HG02571 (cell line): ENCODE data around the gene SRCIN1.

Experiments
- ATAC-seq: cut with Tn5 transposase; IDR thresholded peaks from one replicate; pipeline ENCODE4 v1.9.1; 2021; ENCODE audit warnings: mild to moderate bottlenecking, moderate library complexity; ENCODE audit not compliant: unreplicated experiment

The SRCIN1 gene

DNA sequence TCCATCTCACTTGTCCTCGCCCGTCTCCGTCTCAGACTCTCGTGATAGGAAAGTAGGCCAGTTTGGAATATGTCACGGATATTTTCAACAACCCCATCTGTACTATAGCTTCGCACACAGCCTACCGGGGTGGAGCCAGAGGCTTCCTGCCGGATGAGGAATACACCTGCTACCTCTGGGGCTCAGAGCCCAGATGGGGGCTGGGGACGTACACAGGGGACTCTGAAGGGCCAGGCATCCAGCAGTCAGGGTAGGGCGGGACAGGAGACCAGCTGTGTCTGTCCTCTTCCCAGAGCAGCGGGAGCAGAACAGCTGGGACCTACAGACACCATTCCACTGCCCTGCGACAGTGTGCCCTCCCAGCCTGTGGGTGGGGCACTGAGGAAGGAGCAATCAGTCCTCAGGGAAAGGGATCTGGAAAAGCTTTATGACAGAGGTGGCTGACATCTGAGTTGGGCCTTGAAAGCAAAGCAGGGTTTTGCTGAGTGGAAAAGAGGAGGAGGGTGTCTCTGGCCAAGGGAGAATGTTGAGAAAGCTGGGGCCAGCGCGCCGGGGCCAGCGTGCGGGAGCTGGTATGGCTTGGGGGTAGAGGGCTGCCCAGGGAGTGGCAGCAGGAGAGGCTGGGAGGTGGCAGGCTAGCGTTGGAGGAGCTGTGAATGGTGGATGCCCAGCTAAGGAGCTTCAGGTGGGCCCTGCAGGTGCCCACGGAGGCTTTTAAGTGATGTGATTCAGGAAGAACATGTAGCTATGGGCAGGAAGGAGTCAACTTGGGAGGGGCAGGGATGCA lies 11.5 kb upstream of the SRCIN1 start:
- no peak for ATAC-seq

DNA sequence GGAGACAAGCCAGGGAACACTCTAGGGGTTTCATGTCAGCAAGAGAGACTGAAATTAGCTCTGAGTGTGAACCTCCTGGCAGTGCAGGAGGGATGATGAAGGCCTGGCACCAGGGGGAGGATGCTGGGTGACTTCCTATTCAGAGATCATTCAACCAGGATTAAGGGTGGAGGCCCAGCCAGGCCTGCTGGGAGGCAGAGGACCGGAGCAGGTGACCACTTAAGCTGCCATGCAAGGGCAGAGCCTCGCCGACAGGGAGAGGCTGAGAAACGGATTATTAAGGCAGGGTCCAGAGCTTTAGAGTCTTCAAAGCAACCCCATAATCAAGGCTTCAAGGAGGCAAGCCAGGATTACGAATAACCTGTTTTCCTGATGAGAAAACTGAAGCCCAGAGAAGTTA lies 10.6 kb upstream of the SRCIN1 start:
- ATAC-seq = no peak

DNA sequence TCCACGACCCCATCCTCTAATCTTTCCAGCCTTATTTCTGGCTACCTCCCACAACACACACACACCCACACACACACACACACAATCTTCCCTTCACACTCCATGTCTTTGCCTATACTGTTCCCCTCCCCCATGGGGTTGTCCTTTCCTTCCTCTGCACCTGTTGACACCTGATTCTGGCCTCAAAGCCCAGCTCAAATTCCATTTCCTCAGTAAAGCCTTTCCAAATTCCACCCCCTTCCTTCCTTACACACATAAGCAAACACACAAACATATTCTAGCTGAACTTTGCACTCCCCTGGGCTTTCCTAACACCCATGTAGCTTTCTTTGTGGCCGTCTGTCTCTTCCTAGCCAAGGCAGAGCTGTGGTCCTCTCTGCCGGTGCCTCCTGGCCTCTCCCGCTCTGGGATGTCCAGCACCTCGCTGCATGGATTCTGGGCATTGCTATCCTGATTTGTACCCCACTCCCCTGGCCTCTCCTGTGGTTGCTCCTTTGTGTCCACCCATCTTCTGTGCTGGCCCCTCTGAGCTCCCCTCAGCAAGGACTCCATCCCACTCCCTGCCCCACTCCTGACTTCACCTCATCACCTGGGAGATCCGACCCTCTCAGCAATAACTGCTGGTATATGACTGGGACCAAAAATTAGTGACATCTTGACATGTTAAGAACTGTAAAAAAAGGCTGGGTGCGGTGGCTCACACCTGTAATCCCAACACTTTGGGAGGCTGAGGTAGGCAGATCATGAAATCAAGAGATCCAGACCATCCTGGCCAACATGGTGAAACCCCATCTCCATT lies 8.4 kb upstream of the SRCIN1 start:
- ATAC-seq = no peak

DNA sequence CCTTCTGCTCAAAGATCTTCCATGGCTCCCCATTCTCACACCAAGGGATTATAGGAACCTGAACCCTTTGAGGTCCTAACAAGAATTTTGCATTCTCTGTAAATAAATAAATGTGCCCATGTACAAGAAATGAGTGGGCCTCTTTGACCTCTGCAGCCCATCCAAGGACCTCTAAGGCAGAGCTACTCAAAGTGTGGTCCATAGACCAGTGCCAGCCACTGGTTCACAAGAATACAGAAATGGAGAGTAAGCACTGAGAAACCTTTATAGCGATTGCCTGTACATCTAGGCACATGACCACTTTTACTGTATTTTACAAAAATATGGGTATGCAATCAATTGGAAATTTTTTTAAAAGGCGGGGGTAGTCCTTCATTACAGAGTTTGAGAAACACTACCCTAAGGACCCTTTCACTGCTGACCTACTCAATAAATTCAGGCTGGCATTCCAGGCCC lies 7.8 kb upstream of the SRCIN1 start:
- ATAC-seq = no peak

DNA sequence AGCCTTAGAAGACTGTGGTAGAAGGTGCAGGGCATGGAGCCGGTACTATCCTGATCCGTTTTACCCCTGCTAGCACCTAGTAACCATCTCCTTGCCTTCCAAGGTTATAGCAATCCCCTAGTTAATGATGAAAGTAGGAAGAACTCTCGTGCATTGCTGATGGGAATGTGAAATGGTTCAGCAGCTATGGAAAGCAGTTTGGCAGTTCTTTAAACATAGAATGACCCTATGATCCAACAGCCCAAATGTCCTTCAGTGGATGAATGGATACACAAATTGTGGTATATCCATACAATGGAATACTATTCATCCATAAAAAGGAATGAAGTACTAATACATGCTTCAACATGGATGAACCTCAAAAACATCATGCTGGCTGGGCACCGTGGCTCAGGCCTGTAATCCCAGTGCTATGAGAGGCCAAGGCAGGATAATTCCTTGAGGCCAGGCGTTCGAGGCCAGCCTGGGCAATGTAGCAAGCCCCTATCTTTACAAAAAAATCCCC lies 6.2 kb upstream of the SRCIN1 start:
- no peak for ATAC-seq

DNA sequence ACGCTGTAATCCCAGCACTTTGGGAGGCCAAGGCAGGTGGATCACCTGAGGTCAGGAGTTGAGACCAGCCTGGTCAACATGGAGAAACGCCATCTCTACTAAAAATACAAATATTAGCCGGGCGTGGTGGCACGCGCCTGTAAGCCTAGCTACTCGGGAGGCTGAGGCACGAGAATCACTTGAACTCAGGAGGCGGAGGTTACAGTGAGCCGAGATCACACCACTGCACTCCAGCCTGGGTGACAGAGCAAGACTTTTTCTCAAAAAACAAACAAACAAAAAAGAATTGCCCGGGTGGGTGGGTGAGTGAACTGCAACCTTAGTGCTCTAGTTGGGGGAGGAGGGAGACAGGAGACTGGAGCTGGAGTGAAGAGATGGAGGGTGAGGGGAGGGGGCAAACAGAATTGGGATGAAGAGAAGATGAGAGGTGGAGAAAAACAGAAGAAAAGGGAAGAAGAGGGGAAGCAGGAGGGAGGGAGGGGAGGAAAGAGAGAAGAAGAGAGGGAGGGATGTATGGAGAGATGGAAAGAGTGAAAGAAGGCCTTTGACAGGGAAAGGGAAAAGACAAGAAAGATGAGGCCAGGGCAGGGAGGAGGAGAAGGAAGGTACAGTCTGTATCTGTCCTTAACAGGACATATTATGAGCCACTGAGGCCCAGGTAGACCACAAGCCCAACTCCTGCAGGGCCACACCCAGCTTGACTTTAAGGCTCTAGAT lies 5.5 kb upstream of the SRCIN1 start:
- no peak for ATAC-seq

DNA sequence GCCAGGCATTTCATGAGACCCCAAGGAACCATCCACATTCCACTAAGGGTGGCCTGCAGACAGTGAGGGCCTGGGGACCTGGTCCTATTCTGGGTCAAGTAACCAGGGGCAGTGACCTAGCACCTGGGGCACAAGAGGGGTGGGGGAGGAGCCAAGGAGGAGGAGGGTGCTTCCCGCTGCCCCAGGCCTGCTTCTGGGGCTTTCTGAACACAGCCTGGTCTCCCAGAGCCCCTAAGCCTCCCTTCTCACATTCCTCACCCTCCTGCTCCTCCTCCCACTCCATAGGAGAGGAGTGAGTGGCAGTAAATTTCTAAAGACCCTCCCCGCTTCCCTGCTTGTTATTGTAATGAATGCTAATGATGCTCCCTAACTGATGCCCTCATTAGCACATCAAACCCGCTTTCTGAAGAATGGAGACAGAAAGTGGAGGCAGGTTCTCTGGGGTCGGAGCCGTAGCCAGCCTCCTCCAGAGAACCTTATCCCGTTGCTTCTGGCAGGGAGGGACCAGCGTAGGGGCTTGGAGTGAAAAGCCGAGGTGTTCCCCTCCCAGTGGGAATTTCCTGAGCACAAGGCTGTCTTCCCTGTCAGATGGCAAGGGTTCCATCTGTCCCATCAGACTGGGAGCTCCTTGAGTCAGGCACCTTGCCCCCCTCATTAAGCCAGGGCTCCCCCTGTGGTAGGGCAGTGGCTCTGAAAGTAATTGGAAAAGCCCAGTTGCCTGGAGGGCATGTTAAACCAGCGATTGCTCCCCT lies 3.7 kb upstream of the SRCIN1 start:
- ATAC-seq = no peak

DNA sequence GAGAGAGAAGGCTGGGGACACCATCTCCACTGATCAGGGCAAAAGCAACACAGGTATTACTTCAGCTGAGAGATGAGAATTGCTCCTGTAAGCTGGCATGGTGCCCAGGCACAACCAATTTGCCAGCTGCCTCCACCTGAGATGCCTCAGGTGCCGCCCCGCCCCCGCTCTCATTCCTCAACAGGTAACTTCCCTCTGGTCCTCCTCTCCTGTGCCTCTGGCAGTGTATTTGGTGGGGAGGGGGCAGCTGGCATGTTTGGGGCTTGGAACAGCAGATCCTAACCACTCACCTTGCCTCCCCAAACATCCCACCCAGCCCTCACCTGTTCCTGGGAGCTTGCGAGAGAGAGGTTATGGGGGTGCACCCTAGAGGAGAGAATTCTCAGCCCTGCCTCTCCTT lies 2.9 kb upstream of the SRCIN1 start:
- no peak for ATAC-seq

DNA sequence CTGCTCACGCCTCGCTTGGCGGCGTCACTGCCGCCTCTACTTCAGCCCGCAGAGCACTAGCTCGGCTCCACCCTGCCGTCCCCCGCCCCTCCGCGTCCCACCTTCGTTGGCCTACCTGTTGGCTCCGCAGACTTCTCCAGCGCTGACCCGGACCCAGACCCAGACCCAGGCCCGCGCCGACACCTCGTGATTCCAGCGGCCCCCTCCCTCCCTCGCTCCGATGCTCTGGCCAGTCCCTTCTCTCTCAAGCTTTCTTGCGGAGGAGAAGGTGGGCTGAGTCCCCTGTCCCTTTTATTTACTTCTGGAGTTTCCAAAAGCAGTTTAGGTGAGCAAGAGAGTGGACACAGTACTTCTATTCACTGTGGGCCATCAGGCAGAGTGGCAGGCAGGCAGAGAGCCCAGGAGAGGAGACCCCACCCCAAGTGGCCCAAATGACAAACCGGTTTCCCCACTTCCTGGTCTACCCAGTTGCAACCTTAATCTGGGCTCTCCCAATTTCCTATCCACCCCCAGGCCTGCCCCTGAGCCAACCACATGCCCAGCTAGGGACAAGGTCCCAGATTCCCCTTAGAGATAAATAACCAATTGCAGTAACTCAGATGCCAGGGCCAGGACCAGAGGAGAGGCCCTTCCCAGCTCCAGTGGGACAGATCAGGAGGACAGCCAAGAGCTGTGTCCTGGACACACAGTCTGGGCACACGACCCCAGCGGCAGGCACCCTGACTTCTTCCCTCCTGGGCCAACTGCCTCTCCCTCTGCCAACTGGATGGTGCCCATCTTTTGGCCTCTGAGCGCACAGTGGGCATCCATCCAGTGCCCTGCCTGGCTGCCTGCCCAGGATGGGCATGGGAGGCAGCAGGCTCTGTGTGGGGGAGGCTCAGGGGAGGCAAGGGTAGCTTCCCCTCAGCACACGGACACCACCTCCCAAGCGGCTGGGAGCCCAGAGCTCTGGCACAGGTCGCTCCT lies 1.2 kb upstream of the SRCIN1 start:
- no peak for ATAC-seq

DNA sequence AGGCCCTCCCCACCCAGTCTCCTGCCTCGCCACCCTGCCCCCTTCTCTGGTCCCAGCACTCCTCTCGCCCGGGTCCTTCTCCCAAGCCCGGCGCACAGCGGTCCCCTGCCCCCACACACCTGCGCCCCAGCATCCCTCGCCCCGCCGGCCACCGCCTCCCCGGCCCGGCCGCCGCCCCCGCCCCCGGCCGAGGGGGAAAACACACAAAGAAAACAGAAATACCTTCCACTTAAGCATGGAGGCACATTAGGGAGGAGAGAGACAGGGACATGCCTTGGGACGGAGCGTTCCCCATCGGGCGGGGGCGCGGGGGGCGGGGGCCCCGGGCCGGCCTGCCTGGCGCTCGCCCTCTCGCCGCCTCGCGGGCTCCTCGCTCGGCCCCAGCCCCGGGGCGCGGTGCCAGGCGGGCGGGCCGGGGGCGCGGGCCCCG lies 326 bp downstream of the SRCIN1 start:
- ATAC-seq = no peak

DNA sequence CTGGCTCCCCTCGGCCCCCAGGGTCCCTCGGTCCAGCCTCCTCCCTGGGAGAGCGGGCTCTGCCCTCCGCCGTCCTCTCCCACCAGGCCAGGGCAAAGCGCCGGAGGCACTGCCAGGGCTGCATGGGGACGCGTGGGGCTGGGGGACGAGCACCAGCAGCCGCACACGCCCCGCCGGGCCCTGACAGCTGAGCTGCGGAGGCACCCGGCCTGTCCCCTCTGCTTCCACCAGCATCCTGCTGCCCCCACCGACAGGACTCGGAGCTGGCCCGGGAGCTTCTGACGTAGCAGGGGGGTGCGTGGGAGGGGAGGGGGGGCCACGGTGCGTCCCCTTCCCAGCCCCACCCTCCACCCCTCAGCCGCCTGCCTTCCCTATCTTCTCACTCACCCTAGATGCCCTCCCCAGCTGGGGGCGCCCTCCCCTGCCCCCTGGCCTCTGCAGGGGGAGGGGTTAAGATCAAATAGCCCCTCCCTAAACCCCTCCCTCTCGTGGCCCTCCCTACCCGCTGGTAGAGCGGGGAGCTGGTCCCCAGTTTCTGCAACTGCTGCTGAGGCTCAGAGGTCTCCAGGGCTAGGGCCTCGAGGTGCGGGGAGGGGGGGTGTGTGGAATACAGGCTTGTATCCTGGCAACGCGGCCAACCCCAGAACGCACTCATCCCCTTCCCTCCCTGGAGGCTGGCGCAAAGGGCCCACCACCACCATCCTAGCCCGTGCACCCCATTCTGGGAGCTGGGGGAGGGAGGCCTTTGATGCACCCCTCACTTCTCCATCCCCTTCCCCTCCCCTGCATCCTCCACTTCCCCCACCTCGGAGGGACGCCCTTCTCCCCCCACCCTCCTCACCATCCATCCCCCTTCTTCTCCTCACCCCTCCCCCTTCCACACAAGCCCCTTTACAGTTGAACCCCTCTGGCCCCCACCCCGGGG lies 1.0 kb downstream of the SRCIN1 start:
- no peak for ATAC-seq

DNA sequence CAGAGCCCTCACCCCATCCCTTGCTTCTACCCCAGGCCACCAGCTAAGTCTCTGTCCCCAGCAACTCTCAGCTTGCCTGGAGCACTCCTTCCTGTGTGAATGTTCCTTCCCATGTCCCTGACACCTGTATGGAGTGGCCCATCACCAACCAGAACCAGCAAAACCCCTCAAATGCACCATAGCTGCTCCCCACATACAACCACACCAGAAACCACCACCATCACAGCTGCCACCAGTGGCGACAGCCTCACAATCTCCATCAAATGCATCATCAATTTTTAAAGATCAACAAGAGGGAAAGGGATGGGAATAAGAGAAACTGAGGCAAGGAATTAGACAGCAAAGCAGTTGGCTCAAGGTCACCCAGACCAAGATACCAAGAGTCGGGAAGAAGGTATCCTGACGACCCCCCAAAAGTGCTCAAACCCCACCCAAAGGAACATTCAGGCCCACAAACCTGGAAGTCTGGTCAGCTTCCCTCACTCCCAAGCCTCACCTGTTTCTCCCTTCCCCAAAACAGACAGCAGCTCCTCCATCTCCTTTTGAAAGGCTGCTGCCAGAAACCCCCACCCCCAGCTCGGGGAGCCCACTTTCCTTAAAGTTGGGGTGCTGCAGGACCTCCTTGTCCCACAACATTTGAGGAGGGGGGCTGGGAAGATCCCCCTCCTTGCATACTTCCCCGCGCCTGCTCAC lies 1.8 kb downstream of the SRCIN1 start:
- no peak for ATAC-seq

DNA sequence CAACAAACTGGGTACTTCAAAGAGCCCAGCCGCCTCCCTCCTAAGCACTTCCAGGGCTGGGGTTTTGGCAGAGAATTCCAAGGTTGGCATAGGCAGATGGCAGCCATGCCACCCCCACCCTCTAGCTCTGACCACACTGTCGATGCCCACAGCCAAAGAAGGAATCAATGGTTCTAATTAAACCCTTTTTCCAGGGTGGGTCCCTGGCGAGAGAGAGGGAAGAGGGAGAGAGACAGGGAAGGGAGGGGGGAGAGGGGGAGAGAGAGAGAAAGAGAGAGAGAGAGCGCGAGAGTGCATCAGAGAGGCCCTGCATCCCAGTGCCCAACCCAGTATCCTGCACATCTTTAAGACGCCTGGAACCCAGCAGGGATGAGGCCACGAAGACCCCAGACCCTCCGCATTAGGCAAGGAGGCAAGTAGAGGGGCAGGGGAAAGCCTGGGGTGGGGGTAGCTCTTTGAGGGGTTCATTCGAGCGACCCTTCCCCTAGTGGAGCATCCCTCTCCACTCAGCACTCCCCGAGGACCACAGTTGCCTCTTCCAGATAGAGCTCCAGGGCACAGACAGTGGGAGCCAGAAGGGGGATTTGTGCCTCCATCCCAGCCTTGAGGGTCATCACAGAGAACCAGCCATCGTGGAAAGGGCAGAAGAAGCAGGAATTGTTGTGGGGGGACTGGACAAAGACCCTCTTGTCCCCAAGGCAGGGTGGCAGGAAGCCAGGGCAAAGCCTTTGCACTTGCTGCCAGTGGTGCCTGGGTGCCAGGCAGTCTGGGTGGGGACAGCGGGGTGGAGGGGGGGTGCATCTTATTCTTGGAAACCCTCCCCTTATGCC lies 2.6 kb downstream of the SRCIN1 start:
- ATAC-seq = no peak

DNA sequence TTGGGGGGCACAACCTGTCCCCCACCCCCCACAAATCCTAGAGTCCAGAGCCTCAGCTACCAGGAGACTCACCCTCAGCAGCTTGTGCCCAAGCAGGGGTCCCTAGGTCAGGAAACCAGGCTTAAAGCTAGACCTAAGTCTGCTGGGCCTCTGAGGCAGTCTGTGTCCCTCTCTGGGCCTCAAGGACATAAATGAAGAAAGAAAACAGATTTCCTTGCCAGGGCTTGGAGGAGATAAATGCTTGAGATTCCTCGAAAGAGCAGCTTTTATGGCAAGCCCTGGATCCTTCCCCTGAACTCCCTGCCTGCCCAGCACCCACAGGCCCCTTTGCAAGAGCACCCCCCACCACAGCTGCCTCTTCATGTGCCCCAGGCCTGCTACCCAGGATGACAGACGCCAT lies 3.3 kb downstream of the SRCIN1 start:
- ATAC-seq = no peak

DNA sequence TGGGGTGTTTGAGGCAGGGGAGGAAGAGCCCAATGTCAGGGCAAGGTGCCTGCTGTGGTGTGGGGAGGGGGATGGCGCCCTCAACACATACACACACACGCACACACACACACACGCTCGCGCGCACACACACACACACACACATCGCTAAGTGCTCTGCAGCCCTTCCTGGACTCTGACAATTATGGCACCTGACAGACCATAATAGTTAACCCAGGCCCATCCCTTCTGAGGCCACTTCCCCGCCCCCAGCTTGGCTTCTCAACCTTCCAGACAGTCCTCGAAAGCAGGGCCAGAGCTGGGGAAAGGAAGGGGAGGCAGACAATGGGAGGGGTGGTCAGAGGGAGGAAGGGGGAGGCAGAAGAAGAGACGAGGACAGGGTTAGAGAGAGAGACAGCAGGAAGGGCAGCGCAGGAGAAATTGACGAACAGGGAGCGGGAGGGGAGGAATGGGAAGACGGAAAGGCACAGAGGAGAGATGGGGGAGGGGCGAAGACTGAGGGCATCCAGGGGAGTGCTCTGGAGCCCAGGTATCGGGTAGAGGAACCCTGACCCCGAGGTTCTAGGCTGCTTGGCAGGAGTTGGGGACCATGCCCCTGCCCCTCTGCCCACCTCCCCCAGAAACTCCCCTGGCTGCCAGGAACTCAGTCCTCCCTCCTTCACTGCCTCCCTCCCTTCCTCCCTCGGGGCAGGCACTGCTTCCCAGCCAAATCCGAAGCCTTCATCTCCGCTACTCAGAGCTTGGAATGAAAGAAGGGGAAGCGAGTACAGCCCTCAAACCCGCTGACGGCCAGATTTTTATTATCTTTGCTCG lies 4.0 kb downstream of the SRCIN1 start:
- no peak for ATAC-seq

DNA sequence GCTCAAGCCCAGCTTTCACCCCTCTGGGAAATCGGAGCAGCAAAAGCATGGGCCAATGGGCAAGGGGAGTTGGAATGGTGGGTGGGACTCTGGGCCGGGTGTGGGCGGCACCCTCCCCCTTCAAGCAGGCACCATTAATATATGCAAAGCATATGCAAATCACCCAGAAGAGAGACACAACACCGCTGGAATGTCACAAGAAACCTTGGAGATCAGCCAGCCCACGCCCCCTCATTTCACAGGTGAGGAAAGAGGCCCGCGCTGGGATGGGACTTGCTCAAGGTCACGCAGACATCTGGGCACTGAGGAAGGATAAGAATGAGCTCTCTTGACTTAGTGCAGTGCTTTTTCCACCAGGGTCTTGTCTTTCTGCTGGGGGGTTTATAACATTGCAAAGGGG lies 4.8 kb downstream of the SRCIN1 start:
- no peak for ATAC-seq
